ENCODE data around the gene SLC4A9. TPM values are rescaled to one million over a fixed set of nuclear protein-coding genes. Genes with fewer than 3 reads are reported as not detected.
A peak's percentile ranks its signal among the peaks of the same experiment; 100 is the strongest.

The SLC4A9 gene
- polyA plus RNA-seq, 3 donors from 2014 or later = not detected

- DNase-seq = no peak
- Mint-ChIP-seq H3K36me3 (no peaks in the 10 kb centered on the region), H3K4me3 (no peak overlapping the region), H3K4me1 (peaks cover 12 to 14% of the 10 kb centered on the region in 2 donors), H3K9me3 (no peaks in the 10 kb centered on the region), H3K27me3 (ENCODE audit: low read depth in 3 of 3) (peaks cover 2 to 12% (median 3%) of the 10 kb centered on the region in 3 donors), H3K27ac (peak overlapping the region in 1 of 6 donors; percentile 45)
Measured at GRCh38 chr5:140360681-140361479, 886 bp downstream of the SLC4A9 start.

- Mint-ChIP-seq H3K4me3 (no peak overlapping the region), H3K36me3 (no peaks in the 10 kb centered on the region), H3K9me3 (no peaks in the 10 kb centered on the region), H3K27ac (peak overlapping the region in 1 of 6 donors; percentile 14), H3K4me1 (peaks cover 12 to 14% of the 10 kb centered on the region in 2 donors), H3K27me3 (ENCODE audit: low read depth in 3 of 3) (peaks cover 2 to 12% (median 3%) of the 10 kb centered on the region in 3 donors)
- DNase-seq = no peak
Measured at GRCh38 chr5:140361901-140362300, 1.9 kb downstream of the SLC4A9 start.

- Mint-ChIP-seq H3K9me3 (no peaks in the 10 kb centered on the region), H3K27ac (no peak overlapping the region)
Measured at GRCh38 chr5:140362311-140362710, 2.3 kb downstream of the SLC4A9 start.

GRCh38 chr5:140362875-140363630 is 3.1 kb downstream of the SLC4A9 start:
- Mint-ChIP-seq H3K4me1 (peaks cover 3 to 6% of the 10 kb centered on the region in 2 donors), H3K27ac (peak overlapping the region in 1 of 6 donors; percentile 40)

More at GRCh38 chr5:140362311-140362710, 2.3 kb downstream of the SLC4A9 start:
- H3K4me3 Mint-ChIP-seq = no peak overlapping the region
- H3K27me3 Mint-ChIP-seq (ENCODE audit: low read depth in 3 of 3) = peaks cover 2 to 12% (median 3%) of the 10 kb centered on the region in 3 donors
- no peaks in the 10 kb centered on the region for H3K36me3 Mint-ChIP-seq
- peaks cover 10 to 14% of the 10 kb centered on the region in 2 donors for H3K4me1 Mint-ChIP-seq
- DNase-seq = no peak

GRCh38 chr5:140363631-140364471 is 3.9 kb downstream of the SLC4A9 start:
- no peak for DNase-seq
- Mint-ChIP-seq H3K36me3 (no peaks in the 10 kb centered on the region), H3K4me3 (peak overlapping the region in 1 of 5 donors; percentile 29), H3K9me3 (no peaks in the 10 kb centered on the region), H3K27ac (no peak overlapping the region), H3K4me1 (peaks cover 3 to 6% of the 10 kb centered on the region in 2 donors), H3K27me3 (ENCODE audit: low read depth in 3 of 3) (peaks cover 0 to 8% (median 0%) of the 10 kb centered on the region in 3 donors)

More at GRCh38 chr5:140362875-140363630, 3.1 kb downstream of the SLC4A9 start:
- Mint-ChIP-seq H3K36me3 (no peaks in the 10 kb centered on the region), H3K4me3 (peak overlapping the region in 4 of 5 donors; percentile 70 to 73 (median 71)), H3K9me3 (no peaks in the 10 kb centered on the region), H3K27me3 (ENCODE audit: low read depth in 3 of 3) (peaks cover 0 to 10% (median 0%) of the 10 kb centered on the region in 3 donors)
- peak; percentile 62 to 68 (median 64) for DNase-seq

GRCh38 chr5:140364472-140364765 is 4.4 kb downstream of the SLC4A9 start:
- H3K36me3 Mint-ChIP-seq = no peaks in the 10 kb centered on the region
- DNase-seq = no peak
- peaks cover 0 to 8% (median 3%) of the 10 kb centered on the region in 3 donors for H3K27me3 Mint-ChIP-seq (ENCODE audit: low read depth in 3 of 3)
- no peak overlapping the region for H3K4me3 Mint-ChIP-seq
- H3K27ac Mint-ChIP-seq = no peak overlapping the region
- peaks cover 3 to 6% of the 10 kb centered on the region in 2 donors for H3K4me1 Mint-ChIP-seq
- H3K9me3 Mint-ChIP-seq = no peaks in the 10 kb centered on the region

DNA sequence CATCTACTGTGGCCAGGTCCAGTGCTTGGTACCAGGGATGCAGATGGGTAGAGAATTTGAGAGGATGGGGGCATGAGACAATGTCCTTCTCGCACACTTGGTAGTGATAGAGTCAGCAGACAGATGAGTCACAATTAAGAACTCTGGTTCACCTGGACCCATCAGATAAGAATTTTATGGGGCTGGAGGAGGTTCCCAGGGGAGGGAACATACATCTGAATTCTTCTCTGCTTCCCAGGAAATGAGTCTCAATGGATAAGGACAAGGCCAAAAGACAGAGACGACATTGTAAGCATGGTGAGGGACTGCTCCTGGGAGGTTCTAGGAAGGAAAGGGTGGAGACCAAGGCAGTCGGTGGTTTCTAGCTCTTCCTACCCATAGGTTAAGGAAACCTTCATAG is 5.3 kb downstream of the SLC4A9 start:
- no peaks in the 10 kb centered on the region for H3K9me3 Mint-ChIP-seq
- peaks cover 0 to 8% (median 4%) of the 10 kb centered on the region in 3 donors for H3K27me3 Mint-ChIP-seq (ENCODE audit: low read depth in 3 of 3)
- DNase-seq = no peak
- no peaks in the 10 kb centered on the region for H3K36me3 Mint-ChIP-seq
- peaks cover 3 to 6% of the 10 kb centered on the region in 2 donors for H3K4me1 Mint-ChIP-seq
- no peak overlapping the region for H3K4me3 Mint-ChIP-seq
- no peak overlapping the region for H3K27ac Mint-ChIP-seq

GRCh38 chr5:140365941-140366340 is 5.9 kb downstream of the SLC4A9 start:
- Mint-ChIP-seq H3K27me3 (ENCODE audit: low read depth in 3 of 3) (peaks cover 0 to 8% (median 4%) of the 10 kb centered on the region in 3 donors), H3K36me3 (no peaks in the 10 kb centered on the region), H3K27ac (no peak overlapping the region), H3K9me3 (no peaks in the 10 kb centered on the region), H3K4me1 (peaks cover 3 to 6% of the 10 kb centered on the region in 2 donors), H3K4me3 (no peak overlapping the region)
- DNase-seq = no peak

DNA sequence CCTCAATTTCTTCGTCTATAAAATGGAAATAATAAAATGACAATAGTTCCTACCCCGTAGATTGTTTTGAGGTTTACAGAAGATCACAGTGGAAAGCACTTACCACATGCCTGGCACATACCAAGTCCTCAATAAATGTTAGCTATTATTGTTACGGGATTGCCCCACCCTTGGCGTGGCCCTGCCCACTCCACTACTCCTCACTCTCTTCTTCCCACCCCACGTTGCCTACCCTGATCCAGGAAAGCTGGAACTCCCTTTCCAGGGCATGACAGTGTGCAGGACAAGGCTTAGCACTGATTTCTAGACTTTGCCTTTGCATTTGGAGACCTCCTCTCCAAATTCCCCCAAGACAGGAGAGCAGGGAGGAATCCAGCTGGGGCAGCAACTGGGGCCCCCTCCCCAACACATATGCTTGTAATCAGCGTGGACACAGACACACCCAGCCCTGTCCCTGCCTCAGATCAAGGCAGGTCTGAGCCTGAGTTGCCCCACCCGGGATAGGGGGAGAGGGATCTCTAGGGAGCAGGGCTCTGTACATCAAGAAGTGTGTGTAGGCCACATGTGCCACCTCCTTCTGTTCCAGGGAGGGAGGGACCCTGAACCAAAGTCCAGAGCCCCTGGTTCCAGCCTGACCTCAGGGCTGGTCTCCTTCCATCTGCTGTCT is 6.7 kb downstream of the SLC4A9 start:
- H3K27me3 Mint-ChIP-seq (ENCODE audit: low read depth in 3 of 3) = peaks cover 0 to 8% (median 4%) of the 10 kb centered on the region in 3 donors
- no peak overlapping the region for H3K4me3 Mint-ChIP-seq
- H3K9me3 Mint-ChIP-seq = no peaks in the 10 kb centered on the region
- no peaks in the 10 kb centered on the region for H3K36me3 Mint-ChIP-seq
- no peak overlapping the region for H3K27ac Mint-ChIP-seq
- DNase-seq = no peak
- peaks cover 3 to 6% of the 10 kb centered on the region in 2 donors for H3K4me1 Mint-ChIP-seq

- Mint-ChIP-seq H3K27ac (no peak overlapping the region), H3K4me3 (no peak overlapping the region), H3K9me3 (no peaks in the 10 kb centered on the region), H3K36me3 (no peaks in the 10 kb centered on the region), H3K27me3 (ENCODE audit: low read depth in 3 of 3) (peaks cover 0 to 8% (median 4%) of the 10 kb centered on the region in 3 donors), H3K4me1 (peaks cover 3 to 6% of the 10 kb centered on the region in 2 donors)
- no peak for DNase-seq
Measured at GRCh38 chr5:140367256-140368013, 7.4 kb downstream of the SLC4A9 start.

- H3K27me3 Mint-ChIP-seq (ENCODE audit: low read depth in 3 of 3) = peaks cover 0 to 4% (median 0%) of the 10 kb centered on the region in 3 donors
- no peak for DNase-seq
- H3K27ac Mint-ChIP-seq = no peak overlapping the region
- H3K9me3 Mint-ChIP-seq = no peaks in the 10 kb centered on the region
- no peaks in the 10 kb centered on the region for H3K36me3 Mint-ChIP-seq
- H3K4me3 Mint-ChIP-seq = no peak overlapping the region
- H3K4me1 Mint-ChIP-seq = peaks cover 0 to 6% of the 10 kb centered on the region in 2 donors
Measured at GRCh38 chr5:140371356-140372151, 11.6 kb downstream of the SLC4A9 start.

GRCh38 chr5:140372971-140373487 is 13.0 kb downstream of the SLC4A9 start:
- peaks cover 0 to 4% (median 0%) of the 10 kb centered on the region in 3 donors for H3K27me3 Mint-ChIP-seq (ENCODE audit: low read depth in 3 of 3)
- peak overlapping the region in 1 of 6 donors; percentile 61 for H3K27ac Mint-ChIP-seq
- peak; percentile 29 to 35 (median 30) for DNase-seq
- peaks cover 0 to 6% of the 10 kb centered on the region in 2 donors for H3K4me1 Mint-ChIP-seq
- H3K4me3 Mint-ChIP-seq = no peak overlapping the region
- no peaks in the 10 kb centered on the region for H3K9me3 Mint-ChIP-seq
- no peaks in the 10 kb centered on the region for H3K36me3 Mint-ChIP-seq

Data from immature natural killer cell (primary cell).